T-helper 2 cell treated with Interferon-gamma antibody and Interleukin-4, amounts not matched to agents 100 ng/mL and 5 ng/mL, for 36 hours (primary cell): Measurements from ENCODE around the gene RPS27L. TPM values are rescaled to one million over a fixed set of nuclear protein-coding genes. Genes with fewer than 3 reads are reported as not detected.

Experiments used
- intact Hi-C: fragments of 100-400 bp; cut with micrococcal nuclease; formaldehyde crosslinking; loops from one replicate; pipeline ENCODE4 v1.15.1; 2023
- total RNA-seq: library from RNA; stranded (reverse); gene quantifications from 2 replicates; pipeline ENCODE4 v1.2.3, GENCODE V29; 2022

The RPS27L gene
- total RNA-seq, 1 donor from 2014 or later, result 206 TPM

- intact Hi-C loops, result loop anchor here (1.0 to 2.0 kb wide), 3 partner anchors 32 to 66 kb away; partner anchors contain the start of gene RPS27L
These were observed 31.9 kb upstream of the RPS27L start, which contains the start of gene RAB8B for GRCh38 chr15:63188926-63189871. RAB8B (plus strand) TSS chr15:63189606; CDS start chr15:63189625, 19 bp downstream.

GRCh38 chr15:63188247-63188925 lies 31.1 kb upstream of the RPS27L start:
- intact Hi-C loops, result loop anchor here (2.0 kb wide), 2 partner anchors 44 to 66 kb away; no protein-coding TSS in a partner anchor

- intact Hi-C loops, result loop anchor here (2.0 kb wide), 2 partner anchors 45 to 65 kb away; no protein-coding TSS in a partner anchor
These were observed 30.4 kb upstream of the RPS27L start for GRCh38 chr15:63187589-63188226.

GRCh38 chr15:63186065-63186464 lies 28.8 kb upstream of the RPS27L start:
- intact Hi-C loops, result no loop called here

GRCh38 chr15:63185206-63185605 lies 27.9 kb upstream of the RPS27L start:
- intact Hi-C loops, result no loop called here

- intact Hi-C loops, result no loop called here
These were observed 24.4 kb upstream of the RPS27L start for GRCh38 chr15:63181648-63182047.

- intact Hi-C loops, result no loop called here
These were observed 23.5 kb upstream of the RPS27L start for GRCh38 chr15:63180746-63181145.

GRCh38 chr15:63178034-63178433 lies 20.8 kb upstream of the RPS27L start:
- intact Hi-C loops, result no loop called here

- intact Hi-C loops, result no loop called here
These were observed 19.0 kb upstream of the RPS27L start for GRCh38 chr15:63176302-63176701.

- intact Hi-C loops, result no loop called here
These were observed 15.7 kb upstream of the RPS27L start for GRCh38 chr15:63172851-63173451.

- intact Hi-C loops, result no loop called here
These were observed 15.1 kb upstream of the RPS27L start for GRCh38 chr15:63172376-63172775.

- intact Hi-C loops, result no loop called here
These were observed 12.5 kb upstream of the RPS27L start for GRCh38 chr15:63169788-63170187.

GRCh38 chr15:63166219-63166618 lies 8.9 kb upstream of the RPS27L start:
- intact Hi-C loops, result no loop called here

- intact Hi-C loops, result no loop called here
These were observed 8.0 kb upstream of the RPS27L start for GRCh38 chr15:63165166-63165859.

GRCh38 chr15:63163217-63163616 lies 5.9 kb upstream of the RPS27L start:
- intact Hi-C loops, result no loop called here

- intact Hi-C loops, result no loop called here
These were observed 3.4 kb upstream of the RPS27L start for GRCh38 chr15:63160638-63161037.

- intact Hi-C loops, result loop anchor here (1.0 to 5.0 kb wide), 5 partner anchors 31 to 245 kb away; partner anchors contain the start of genes APH1B and RAB8B
These were observed 684 bp upstream of the RPS27L start for GRCh38 chr15:63157891-63158431.

- intact Hi-C loops, result loop anchor here (1.0 to 5.0 kb wide), 5 partner anchors 33 to 246 kb away; partner anchors contain the start of genes APH1B and RAB8B
These were observed 541 bp downstream of the RPS27L start for GRCh38 chr15:63156755-63157117.

GRCh38 chr15:63156086-63156710 lies 1.1 kb downstream of the RPS27L start:
- intact Hi-C loops, result loop anchor here (2.0 to 5.0 kb wide), 2 partner anchors 76 to 247 kb away; no protein-coding TSS in a partner anchor
